IPS-20b (cell line): Measurements from ENCODE around the gene LHFPL2.

Source experiments
- H3K27ac ChIP-seq: one replicate; pipeline ENCODE4 v1.5.1; 2013; ENCODE audit warnings: low read length
- H3K27me3 ChIP-seq: 2 replicates; pipeline ENCODE4 v1.6.1; 2013; ENCODE audit warnings: mild to moderate bottlenecking, low read length, inconsistent platforms; ENCODE audit not compliant: insufficient read depth
- H3K36me3 ChIP-seq: 2 replicates; pipeline ENCODE4 v1.6.1; 2013; ENCODE audit warnings: low read depth, mild to moderate bottlenecking, inconsistent platforms, low read length, moderate library complexity; ENCODE audit not compliant: insufficient read depth
- H3K4me1 ChIP-seq: 2 replicates; pipeline ENCODE4 v1.6.1; 2013; ENCODE audit warnings: mild to moderate bottlenecking, control low read depth, inconsistent platforms, low read length, moderate library complexity; ENCODE audit not compliant: insufficient read depth
- H3K4me3 ChIP-seq: 2 replicates; pipeline ENCODE4 v1.5.1; 2013; ENCODE audit warnings: mild to moderate bottlenecking, low read length, inconsistent platforms
- H3K9ac ChIP-seq: 2 replicates; pipeline ENCODE4 v1.6.1; 2013; ENCODE audit warnings: low read depth, mild to moderate bottlenecking, inconsistent platforms, low read length, moderate library complexity
- H3K9me3 ChIP-seq: 2 replicates; pipeline ENCODE4 v1.6.1; 2013; ENCODE audit warnings: mild to moderate bottlenecking, low read depth, low read length, inconsistent platforms; ENCODE audit not compliant: insufficient read depth

The LHFPL2 gene

DNA sequence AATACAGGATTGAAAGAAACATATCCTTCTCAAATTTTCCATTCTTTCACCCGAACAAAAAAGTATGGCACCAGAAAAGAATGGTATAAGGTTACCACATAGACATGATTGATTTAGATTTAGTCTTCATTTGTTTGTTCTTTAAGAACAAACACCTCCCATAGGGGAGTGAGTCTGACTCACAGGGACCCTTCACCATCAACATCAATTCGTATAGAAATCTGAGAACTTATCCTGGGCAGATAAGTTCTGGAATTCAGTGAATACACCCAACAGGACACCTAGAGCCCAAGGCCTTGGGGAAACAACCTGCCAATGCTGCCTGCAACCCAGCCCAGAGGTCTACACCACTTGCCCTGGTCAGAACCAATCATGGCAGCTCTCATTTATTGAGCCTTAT lies 46.2 kb downstream of the LHFPL2 start:
- no peak overlapping the region for H3K27ac ChIP-seq
- peaks cover 1% of the 10 kb centered on the region; the same call in 1 of the 2 replicates for H3K36me3 ChIP-seq
- no peak overlapping the region for H3K9ac ChIP-seq
- no peaks in the 10 kb centered on the region for H3K27me3 ChIP-seq
- H3K9me3 ChIP-seq, result no peaks in the 10 kb centered on the region
- no peak overlapping the region for H3K4me3 ChIP-seq
- H3K4me1 ChIP-seq, result peaks cover 6% of the 10 kb centered on the region; the same call in 1 of the 2 replicates

DNA sequence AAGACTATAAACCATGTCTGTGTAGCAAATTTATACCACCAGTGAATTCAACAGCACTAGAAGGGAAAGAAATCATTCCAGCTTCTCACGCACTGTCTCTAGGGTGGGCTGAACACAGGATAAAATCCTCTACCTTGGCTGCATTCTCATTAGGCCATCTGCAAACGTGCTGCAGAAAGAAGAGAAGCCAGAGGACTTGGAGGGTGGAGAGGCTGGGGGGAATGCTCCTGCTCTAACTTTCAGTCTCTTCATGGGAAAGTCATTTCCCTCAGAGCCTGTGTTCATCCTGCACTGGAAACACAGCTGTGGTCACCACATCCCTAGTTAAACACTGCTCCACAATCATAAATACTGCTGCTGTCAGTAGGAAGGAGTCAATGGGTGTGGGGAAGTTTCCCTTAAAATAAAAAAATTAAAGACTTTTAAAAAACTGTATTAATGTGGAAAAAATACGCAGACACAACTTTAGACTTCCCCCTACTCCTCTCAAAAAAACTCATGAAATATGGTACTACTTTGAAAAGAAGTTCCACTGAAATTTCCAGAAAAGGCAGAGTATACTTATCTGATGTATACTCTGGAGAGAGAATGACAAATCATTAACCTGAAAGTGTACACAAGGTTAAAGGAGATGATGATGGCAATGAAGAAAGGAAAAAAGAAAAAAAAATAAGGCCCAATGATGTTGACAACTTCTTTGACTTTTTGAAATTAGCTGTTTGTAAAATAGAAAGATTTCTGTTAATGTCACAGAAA lies 46.8 kb downstream of the LHFPL2 start:
- no peaks in the 10 kb centered on the region for H3K27me3 ChIP-seq
- H3K36me3 ChIP-seq, result no peaks in the 10 kb centered on the region; the same call in 1 of the 2 replicates
- no peak overlapping the region for H3K9ac ChIP-seq
- peaks cover 6% of the 10 kb centered on the region; the same call in 1 of the 2 replicates for H3K4me1 ChIP-seq
- no peak overlapping the region for H3K27ac ChIP-seq
- H3K9me3 ChIP-seq, result no peaks in the 10 kb centered on the region
- no peak overlapping the region for H3K4me3 ChIP-seq

DNA sequence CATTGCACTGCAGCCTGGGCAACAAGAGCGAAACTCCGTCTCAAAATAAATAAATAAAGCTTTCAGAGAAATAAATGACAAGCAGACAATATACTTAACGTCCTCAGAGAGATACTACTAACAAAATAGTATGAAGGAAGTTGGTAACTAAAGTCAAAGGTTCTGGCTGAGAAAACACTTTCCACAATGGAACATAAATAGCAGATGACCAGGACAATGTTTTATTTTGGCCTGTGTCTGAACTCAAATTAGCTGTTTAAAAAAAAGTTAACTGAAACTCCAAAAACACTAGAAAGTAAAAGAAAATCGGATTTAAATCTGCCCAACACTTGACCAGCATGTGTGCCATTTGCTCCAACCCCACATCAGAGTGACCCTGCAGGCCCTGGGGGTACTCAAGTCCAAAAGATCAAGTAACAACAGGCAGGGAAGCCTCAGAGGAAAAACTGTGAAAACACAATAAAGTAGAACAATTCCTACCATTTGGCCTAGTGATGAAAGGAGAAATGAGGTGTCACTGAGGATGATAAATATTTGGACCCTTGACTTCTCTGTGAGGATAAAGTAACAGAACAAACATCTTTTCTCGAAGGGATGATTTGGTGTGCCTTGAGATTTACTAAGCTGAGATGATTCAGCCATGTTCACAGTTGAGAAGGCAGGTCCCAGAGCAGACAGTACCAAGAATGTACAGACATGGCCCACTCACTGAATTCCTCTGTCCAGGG lies 47.7 kb downstream of the LHFPL2 start:
- H3K4me1 ChIP-seq, result peaks cover 6% of the 10 kb centered on the region; the same call in 1 of the 2 replicates
- no peak overlapping the region for H3K4me3 ChIP-seq
- H3K27me3 ChIP-seq, result no peaks in the 10 kb centered on the region
- H3K36me3 ChIP-seq, result no peaks in the 10 kb centered on the region; the same call in 1 of the 2 replicates
- H3K9ac ChIP-seq, result no peak overlapping the region
- H3K9me3 ChIP-seq, result no peaks in the 10 kb centered on the region
- no peak overlapping the region for H3K27ac ChIP-seq

DNA sequence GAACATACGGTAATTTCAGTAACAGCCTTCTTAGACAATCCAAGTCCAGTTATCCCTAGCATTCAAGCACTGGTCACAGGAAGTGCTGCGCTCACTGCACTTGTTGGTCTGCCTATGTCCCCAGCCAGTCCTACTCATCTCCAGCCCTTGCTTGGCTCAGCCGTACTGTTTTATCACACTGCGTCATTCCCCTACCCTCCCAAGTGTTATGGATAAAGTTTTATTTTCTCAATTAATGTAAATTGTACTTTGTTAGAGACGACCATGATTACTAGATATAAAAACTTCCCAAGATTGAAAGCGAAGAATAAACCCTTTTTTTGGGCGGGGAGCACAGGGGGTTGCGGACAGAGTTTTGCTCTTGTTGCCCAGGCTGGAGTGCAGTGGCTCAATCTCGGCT lies 49.6 kb downstream of the LHFPL2 start:
- no peaks in the 10 kb centered on the region for H3K27me3 ChIP-seq
- H3K9ac ChIP-seq, result no peak overlapping the region
- no peaks in the 10 kb centered on the region for H3K9me3 ChIP-seq
- H3K36me3 ChIP-seq, result peaks cover 8% of the 10 kb centered on the region; the same call in 1 of the 2 replicates
- no peak overlapping the region for H3K27ac ChIP-seq
- H3K4me1 ChIP-seq, result peaks cover 6% of the 10 kb centered on the region; the same call in 1 of the 2 replicates
- H3K4me3 ChIP-seq, result no peak overlapping the region

DNA sequence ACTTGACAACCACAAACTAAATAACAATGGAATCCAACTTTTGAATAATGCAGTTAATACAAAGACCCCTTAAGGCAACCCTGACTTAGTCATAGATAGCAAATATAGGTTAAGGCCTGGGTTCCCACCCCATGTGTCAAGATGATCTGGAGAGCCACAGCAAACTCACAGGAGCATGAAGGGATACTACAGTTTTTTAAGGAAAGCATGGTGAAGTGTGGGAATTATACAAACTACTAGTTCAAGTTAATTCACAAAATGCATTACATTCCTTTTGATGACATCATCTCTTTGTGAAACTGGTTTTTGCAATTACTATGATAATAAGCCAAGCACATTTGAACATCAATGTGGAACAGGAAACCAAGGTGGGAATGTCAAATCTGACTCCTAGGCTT lies 50.6 kb downstream of the LHFPL2 start:
- H3K9me3 ChIP-seq, result no peaks in the 10 kb centered on the region
- no peak overlapping the region for H3K4me3 ChIP-seq
- H3K4me1 ChIP-seq, result peaks cover 8% of the 10 kb centered on the region; the same call in 1 of the 2 replicates
- no peaks in the 10 kb centered on the region for H3K27me3 ChIP-seq
- H3K27ac ChIP-seq, result no peak overlapping the region
- no peak overlapping the region for H3K9ac ChIP-seq
- H3K36me3 ChIP-seq, result peaks cover 8% of the 10 kb centered on the region; the same call in 1 of the 2 replicates

DNA sequence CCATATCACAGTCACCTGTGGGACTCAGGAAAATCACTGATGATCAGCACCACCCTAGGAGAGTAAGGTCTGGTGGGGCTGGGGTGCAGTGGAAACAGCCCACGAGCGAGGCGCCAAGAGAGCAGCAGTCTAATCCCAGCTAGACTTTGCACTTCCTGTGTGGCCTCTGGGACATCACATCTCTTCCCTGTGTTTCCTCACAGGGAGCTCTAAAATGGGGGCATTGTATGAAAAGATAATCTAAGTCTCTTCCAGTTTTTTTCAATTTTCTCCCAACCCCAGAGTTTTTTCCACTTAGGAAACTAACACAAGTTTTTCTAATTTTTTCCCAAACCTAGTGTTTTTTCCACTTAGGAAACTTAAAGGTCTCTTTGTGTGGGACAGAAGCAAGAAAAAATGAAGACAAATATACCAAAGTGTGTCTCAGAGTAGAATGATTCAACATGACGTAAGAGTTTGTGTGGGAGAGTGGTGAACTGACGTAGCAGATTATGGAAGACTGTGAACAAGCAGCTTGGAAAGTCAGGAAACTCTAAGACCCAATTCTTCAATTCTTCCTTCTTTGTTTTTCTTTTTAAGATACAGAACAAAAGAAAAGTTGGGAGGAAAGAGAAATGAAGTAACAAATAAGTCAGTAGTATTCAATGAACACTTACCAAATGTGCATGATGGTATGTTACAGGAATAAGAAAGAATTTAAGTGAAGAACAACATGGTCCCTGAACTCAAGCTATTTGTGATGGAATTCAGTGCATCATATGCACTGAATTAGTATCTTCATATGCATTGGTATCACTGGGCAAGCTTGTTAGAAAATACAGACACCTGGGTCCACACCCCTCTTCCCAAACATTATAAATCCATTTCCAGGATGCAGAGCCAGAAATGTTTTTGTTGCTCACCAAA lies 51.3 kb downstream of the LHFPL2 start:
- no peak overlapping the region for H3K4me3 ChIP-seq
- H3K9ac ChIP-seq, result no peak overlapping the region
- H3K9me3 ChIP-seq, result no peaks in the 10 kb centered on the region
- H3K4me1 ChIP-seq, result peaks cover 10% of the 10 kb centered on the region; the same call in 1 of the 2 replicates
- no peaks in the 10 kb centered on the region for H3K27me3 ChIP-seq
- H3K27ac ChIP-seq, result no peak overlapping the region
- peaks cover 8% of the 10 kb centered on the region; the same call in 1 of the 2 replicates for H3K36me3 ChIP-seq

DNA sequence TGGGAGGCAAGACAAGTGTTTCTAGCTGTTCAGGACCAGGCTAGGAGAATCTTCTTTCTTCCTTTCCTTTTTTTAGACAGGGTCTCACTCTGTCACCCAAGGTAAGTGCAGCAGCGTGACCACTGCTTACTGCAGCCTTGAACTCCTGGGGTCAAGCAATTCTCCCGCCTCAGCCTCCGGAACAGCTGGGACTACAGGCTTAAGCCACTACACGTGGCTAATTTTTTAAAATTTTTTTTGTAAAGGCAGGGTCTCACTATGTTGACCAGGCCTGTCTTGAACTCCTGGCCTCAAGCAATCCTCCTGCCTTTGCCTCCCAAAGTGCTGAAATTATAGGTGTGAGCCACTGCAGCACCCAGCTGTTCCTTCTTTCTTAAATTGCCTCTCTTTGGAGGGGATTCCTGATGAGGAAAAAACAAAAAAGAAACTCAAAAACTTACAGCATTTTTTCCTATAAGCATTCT lies 53.1 kb downstream of the LHFPL2 start:
- H3K9ac ChIP-seq, result no peak overlapping the region
- no peak overlapping the region for H3K4me3 ChIP-seq
- peaks cover 8% of the 10 kb centered on the region; the same call in 1 of the 2 replicates for H3K36me3 ChIP-seq
- H3K9me3 ChIP-seq, result no peaks in the 10 kb centered on the region
- no peak overlapping the region for H3K27ac ChIP-seq
- H3K4me1 ChIP-seq, result peaks cover 15% of the 10 kb centered on the region; the same call in 1 of the 2 replicates
- H3K27me3 ChIP-seq, result no peaks in the 10 kb centered on the region

DNA sequence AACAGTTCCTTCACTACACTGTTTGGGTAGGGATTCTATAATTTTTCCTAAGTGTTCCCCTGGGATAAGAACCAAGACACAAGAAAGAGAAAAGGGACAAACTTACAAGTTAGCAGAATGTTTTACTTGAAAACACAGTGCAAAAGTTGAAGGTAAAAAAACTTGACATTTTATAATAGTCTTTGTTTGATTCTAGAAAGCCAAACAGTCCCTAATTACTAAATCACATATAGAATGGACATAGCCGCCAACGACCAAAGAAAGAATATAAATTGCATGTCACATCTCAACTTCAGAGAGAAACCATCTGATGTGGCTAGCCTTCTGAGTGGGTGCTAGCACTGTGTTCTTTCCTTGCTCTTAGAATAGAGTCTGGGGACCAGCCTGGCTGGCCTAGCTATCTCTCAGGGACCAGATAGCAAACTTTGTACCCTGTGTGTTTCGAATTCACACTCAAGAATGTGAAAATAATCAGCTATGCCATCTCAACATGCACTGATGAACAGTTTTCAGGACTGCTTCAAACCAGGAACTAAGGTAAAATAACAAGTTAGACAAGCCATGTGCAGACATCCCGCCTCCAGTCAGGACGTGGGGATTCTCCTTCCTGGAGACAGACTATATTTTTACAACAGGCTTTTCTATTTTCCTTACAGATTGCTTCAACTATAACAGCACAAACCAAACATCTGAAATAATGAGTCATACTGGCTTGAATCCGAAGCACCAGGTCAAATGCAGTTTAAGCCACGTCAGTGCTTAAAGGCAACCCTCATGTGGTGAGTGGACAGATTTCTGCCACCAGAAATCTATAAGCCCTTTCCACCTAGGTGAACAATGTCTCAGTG lies 53.7 kb downstream of the LHFPL2 start:
- no peak overlapping the region for H3K9ac ChIP-seq
- no peak overlapping the region for H3K27ac ChIP-seq

DNA sequence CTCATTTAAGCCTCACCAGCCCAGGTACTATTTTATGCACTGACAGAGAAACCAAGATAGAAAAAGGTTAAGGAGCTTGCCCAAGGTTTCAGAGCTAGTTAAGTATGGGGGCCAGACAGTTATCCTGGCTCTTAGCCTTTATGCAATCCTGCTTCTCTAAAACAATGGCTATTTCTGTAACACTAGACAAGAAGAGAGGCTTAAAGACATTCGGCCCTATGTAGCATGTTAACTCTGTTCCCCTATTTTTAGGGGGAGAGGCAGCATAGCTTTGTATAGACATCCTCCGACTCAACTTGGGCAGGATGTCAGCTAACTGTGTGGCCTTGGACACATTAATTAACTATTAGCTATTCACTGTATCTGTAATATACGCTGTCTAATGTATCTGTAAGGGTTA lies 54.6 kb downstream of the LHFPL2 start:
- H3K36me3 ChIP-seq, result peaks cover 16% of the 10 kb centered on the region; the same call in 1 of the 2 replicates
- H3K4me1 ChIP-seq, result peaks cover 15% of the 10 kb centered on the region; the same call in 1 of the 2 replicates
- no peak overlapping the region for H3K27ac ChIP-seq
- no peaks in the 10 kb centered on the region for H3K27me3 ChIP-seq
- H3K9ac ChIP-seq, result no peak overlapping the region
- no peaks in the 10 kb centered on the region for H3K9me3 ChIP-seq
- H3K4me3 ChIP-seq, result no peak overlapping the region

More for the DNA sequence above, 53.7 kb downstream of the LHFPL2 start:
- Histone ChIP-seq H3K36me3 (peaks cover 11% of the 10 kb centered on the region; the same call in 1 of the 2 replicates), H3K4me3 (no peak overlapping the region), H3K27me3 (no peaks in the 10 kb centered on the region), H3K4me1 (peaks cover 15% of the 10 kb centered on the region; the same call in 1 of the 2 replicates), H3K9me3 (no peaks in the 10 kb centered on the region)

DNA sequence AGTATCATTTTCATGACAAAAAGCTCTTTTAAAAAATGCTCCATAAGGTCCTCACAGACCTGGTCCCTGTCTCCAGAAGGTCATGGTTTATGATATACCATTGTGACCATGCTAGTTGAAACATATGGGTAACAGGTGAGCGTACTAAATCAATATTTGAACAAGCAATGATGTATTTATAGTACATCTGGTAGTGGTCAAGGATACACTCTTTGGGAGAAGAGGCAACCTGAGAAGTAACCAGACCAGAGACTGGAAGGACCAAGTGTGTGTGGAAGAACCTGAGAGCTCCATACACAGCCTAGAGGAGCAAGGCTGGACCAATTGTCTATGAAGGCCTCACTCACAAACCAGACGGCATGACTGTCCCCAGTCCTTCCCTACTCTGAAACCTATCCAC lies 55.1 kb downstream of the LHFPL2 start:
- Histone ChIP-seq H3K9me3 (no peaks in the 10 kb centered on the region), H3K36me3 (peaks cover 21% of the 10 kb centered on the region; the same call in 1 of the 2 replicates), H3K9ac (no peak overlapping the region), H3K4me1 (peaks cover 11% of the 10 kb centered on the region; the same call in 1 of the 2 replicates), H3K27me3 (no peaks in the 10 kb centered on the region), H3K4me3 (no peak overlapping the region), H3K27ac (no peak overlapping the region)
